ENCODE results near the gene TUBGCP6. TPM values are rescaled to one million over a fixed set of nuclear protein-coding genes. Genes with fewer than 3 reads are reported as not detected.

TUBGCP6 gene, protein sequence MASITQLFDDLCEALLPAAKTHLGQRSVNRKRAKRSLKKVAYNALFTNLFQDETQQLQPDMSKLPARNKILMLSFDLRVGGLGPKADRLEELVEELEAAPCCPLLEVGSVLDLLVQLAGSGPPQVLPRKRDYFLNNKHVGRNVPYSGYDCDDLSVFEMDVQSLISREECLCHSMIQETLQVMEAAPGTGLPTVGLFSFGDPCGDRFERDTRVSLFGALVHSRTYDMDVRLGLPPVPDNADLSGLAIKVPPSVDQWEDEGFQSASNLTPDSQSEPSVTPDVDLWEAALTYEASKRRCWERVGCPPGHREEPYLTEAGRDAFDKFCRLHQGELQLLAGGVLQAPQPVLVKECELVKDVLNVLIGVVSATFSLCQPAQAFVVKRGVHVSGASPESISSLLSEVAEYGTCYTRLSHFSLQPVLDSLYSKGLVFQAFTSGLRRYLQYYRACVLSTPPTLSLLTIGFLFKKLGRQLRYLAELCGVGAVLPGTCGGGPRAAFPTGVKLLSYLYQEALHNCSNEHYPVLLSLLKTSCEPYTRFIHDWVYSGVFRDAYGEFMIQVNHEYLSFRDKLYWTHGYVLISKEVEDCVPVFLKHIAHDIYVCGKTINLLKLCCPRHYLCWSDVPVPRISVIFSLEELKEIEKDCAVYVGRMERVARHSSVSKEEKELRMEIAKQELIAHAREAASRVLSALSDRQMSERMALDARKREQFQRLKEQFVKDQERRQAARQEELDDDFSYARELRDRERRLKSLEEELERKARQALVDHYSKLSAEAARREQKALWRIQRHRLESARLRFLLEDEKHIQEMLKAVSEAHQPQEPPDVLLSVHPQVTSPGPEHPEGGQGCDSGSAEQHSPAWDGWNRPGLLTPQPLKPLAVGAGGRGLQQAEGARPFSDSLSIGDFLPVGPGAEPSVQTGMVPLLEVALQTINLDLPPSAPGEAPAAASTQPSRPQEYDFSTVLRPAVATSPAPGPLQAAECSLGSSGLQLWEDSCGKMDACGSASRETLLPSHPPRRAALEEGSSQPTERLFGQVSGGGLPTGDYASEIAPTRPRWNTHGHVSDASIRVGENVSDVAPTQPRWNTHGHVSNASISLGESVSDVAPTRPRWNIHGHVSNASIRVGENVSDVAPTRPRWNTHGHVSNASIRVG (N-terminal part only)
- total RNA-seq: 56.4 and 57.5 TPM in 2 replicates

DNA sequence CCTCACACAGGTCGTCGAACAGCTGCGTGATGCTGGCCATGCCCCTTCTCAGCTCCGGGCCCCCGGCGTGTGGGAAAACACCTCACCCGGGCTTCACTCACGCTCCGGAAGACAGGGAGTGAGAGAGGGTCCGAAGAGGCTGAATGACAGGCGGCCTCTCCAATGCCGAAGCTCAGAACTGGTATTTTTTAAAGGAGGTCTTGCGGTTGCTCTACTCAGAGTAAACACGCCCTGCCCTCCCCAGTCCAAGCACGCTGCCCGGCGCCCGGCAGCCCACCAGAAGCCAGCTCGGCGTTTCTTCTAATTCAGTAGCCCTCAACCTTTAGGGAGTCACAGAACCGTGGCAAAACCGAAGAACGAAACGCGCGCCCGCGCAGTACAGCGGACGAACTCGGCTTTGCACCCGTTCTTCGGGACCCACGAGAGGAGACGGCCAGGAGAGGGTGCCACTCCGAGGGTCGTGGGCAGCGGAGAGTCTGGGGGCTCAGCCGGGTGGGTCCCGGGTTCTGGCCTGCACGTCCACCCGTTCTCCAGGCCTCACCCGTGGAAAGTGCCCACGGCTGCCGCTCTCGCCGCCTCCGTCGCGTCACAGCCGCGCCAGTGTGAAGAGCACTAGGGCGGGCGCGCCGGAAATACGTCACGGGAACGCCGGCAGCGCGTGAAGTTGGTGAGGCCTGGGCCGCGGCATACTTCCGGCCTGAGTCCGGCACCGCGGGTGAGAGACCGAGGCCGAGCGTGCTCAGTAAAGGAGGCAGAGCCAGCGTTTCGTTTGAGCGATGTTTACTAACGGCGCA lies at the start of gene TUBGCP6:
Gene TUBGCP6, minus strand, starts transcription at position 604 of the 794 bp plus-strand sequence. Its CDS starts 564 bp downstream, at position 40.
- intact Hi-C loops (cut with micrococcal nuclease): loop anchor here (2.0 to 5.0 kb wide), 2 partner anchors 57 to 98 kb away; partner anchors contain the start of genes PPP6R2 and TRABD

DNA sequence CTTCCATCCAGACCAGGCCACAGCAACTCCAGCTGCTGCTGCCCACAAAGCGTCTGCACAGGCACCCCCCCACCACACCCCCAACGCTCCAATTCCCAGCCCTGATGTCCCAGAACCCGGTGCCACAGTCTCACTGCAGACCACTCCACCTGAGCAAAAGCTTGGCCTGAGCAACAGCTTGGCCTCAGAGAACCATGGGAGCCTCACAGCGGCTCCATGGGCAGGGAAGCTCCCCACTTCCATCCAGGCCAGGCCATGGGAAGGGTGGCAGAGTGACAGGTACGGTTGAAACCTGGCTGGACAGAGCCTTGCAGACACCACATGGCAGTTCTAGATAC lies 49.5 kb upstream of the TUBGCP6 start:
- intact Hi-C loops (cut with micrococcal nuclease): no loop called here

DNA sequence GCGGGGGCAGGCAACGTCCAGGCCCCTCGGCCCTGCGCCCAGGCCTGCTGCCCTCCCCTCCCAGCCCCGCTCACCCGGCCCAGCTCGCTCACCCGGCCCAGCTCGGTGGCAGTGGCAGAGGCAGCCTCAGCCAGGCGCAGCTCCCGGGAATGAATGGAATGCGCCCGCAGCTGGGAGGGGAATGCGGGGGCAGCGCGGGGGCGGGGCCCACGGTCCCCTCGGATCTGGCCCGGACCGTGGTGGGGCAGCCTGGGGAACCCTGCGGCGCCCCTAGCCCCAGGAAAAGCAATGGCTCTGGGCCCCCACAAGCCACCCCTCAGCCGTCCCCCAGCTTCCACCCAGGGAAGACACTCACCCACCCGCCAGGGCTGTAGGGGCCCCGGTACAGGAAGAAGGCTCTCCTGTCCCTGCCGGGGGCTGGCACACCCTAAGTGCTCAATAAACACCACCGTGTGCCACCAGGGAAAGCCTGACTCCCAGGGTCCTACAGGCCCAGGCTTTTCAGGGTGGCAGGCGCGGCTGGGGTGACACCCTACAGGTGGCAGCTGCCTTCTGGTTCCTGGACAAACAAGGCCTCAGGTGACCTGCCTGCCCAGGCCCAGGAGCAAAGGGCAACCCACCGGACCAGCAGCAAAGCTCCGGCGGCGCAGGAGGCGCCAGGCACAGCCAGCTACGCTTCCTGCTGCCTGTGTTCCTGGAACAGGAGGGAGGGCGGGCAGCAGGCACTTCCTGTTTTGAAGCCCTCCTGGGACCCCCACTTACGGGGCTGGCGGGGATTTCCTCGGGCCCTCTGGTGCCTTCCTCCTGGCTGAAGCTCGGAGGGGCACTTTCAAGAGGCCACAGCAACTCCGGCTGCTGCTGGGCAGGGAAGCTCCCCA lies 48.9 kb upstream of the TUBGCP6 start:
- intact Hi-C loops (cut with micrococcal nuclease): no loop called here

DNA sequence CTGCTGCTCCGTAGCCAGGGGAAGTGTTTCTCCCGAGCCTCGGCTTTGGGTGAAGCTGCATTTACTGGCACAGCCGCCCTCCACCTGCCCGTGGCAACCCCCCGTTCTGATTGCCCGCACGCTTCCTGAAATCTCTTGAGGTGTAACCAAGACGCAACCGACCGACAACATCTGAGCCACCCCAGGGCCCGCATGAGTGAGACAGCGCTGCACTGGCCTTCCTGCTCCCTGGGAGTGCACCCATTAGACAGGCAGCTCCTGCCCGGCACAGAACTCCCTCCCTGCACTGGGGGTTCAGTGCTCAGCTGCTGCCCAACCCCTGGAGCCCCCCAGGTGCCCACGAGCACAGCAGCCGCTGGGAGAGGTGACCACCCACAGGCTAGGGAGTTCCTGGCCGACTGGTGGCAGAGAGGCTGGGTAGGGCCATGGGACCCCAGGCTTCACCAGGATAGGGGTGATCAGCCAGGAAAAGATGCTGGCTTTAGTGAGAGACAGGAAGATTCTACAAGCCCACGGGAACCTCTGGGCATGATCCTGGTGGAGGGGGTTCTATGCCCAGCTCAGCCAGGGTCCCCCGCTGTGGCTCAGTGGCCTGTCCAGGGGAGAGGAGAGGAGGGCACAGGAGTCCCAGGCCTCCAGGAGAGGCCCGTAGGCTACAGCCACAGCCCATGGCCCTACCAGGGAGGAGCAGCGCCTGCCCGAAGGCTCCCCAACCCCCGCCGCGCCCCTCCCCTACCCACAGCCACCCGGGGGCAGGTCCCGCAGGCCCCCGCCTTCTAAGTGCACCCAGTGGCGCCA lies 48.0 kb upstream of the TUBGCP6 start:
- intact Hi-C loops (cut with micrococcal nuclease): no loop called here

DNA sequence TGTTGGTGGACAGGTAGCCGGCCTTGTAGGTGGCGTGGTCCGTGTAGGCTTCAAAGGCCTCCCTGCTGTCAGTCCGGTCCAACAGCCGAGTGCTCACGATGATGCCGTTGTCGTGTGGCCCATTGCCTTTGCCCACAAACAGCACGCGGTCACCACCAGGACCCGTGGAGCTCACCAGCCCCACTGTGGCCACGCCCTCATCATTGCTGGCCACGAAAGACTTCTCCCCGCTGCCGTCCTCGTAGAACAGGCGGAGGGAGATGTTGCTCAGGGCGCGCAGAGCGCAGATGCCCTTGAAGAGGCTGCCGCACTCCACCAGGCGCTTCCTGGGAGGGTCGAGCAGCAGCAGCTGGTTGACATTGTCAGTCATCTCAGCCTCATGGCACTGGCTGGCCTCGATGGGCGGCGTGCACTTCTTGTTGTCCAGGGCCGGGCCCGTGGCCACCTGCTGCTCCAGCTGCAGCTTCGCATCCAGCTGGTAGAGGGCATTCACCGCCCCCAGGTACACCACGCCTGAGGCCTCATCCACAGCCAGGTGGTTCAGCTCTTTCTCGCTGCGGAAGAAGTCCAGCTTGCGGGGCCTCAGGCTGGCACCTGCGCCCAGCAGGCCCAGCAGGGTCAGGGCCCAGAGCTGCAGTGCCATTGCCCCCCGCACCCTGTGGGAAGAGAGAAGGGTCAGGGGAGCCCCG lies 45.3 kb upstream of the TUBGCP6 start:
- intact Hi-C loops (cut with micrococcal nuclease): no loop called here

DNA sequence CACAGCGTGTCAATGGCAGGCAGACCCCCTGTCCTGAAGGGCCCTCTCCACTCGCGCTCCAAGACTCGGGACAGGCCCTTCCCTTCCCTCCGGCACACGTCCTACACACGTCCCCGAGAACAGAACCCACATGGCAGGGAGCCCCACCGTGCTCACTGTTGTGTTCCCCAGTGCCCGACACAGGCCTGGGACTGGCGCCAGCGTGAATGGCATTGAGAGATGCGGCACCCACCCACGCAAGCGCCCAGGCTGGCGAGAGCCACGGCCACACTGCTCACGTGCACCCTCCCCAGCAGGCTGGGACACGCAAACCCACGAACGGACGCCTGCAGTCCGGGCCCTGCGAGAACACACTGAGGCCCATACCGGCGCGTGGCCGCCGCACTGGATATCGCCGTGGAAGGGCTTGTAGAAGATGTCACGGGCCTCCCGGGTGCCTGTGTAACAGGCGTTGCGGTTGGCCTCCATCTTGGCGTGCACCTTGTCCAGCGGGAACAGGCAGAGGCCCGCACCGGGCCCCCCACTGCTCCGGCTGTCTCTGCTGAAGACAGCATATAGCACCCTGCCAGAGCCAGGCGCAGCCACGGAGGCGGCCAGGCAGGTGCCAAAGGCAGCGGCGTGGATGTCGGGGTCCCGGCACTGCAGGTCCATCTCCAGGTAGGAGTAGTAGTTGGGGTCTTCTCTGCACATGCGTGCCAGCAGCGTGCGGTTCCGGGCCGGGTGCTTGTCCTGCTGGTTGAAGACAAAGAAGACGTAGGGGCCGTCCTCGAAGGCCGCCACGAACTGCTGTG lies 44.5 kb upstream of the TUBGCP6 start:
- intact Hi-C loops (cut with micrococcal nuclease): no loop called here

DNA sequence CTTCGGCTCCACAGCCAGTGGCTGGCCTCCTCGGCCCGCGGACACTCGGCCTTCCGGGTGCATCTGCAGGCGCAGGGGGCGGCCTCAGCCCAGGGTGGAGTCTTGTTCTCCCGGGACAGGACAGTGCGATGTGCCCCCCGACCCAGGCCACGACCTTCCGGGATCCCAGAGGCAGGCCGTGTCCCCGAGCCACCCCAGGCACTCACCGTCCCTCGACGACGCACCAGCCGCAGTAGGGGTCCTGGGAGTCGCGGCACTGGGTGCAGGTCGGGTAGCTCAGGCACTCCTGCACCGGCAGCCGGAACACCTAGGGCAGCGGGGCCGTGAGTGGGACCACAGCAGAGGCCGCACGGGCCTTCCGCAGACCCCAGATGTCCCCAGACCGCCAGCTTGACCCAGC lies 42.9 kb upstream of the TUBGCP6 start:
- intact Hi-C loops (cut with micrococcal nuclease): no loop called here

DNA sequence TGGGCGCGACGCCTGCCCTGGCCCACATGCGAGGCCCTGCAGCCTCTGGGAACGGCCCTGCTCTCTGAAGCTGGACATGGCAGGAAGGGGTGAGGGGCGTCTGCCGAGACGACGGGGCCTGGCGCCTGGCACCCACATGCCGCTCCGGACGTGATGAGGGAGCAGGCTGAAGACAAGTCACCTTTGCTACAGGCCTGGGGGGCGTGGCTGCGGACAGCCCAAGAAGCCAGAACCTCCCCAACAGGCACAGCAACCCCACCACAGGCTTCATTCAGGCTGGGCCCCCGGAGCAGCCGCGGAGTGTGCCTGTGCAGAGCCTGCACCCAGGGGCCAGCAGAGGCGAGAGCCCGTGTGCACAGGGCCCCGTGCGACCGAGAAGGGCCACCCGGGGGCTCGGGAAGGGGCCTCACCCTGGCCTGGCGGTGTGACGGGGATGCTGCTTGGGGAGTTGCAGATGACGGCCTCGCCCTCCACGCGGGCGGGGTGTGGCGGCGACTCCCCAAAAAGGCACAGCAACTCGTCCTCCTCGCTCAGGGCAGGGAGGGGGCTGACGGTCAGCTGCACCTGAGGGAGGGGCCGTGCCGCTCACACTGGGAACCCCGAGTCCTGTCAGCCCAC lies 42.0 kb upstream of the TUBGCP6 start:
- intact Hi-C loops (cut with micrococcal nuclease): no loop called here

DNA sequence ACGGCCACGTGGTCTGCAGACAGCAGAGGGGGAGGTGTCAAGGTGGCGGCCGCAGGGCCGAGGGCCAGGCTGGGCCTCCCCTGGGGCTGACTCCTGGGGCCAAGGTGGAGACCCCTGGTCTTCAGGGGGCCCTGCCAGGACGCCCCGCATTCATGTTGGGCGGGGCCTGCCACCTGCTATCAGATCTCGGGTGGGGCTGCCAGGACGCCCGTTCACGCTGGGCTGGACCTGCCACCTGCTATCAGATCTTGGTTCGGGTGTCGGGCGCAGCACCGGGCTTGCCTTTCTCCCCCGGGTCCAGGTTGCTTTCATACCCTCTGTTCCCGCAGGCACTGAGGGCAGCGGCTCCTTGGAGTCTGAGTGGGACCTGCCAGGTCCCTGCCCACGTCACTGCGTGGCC lies 41.5 kb upstream of the TUBGCP6 start:
- intact Hi-C loops (cut with micrococcal nuclease): no loop called here

DNA sequence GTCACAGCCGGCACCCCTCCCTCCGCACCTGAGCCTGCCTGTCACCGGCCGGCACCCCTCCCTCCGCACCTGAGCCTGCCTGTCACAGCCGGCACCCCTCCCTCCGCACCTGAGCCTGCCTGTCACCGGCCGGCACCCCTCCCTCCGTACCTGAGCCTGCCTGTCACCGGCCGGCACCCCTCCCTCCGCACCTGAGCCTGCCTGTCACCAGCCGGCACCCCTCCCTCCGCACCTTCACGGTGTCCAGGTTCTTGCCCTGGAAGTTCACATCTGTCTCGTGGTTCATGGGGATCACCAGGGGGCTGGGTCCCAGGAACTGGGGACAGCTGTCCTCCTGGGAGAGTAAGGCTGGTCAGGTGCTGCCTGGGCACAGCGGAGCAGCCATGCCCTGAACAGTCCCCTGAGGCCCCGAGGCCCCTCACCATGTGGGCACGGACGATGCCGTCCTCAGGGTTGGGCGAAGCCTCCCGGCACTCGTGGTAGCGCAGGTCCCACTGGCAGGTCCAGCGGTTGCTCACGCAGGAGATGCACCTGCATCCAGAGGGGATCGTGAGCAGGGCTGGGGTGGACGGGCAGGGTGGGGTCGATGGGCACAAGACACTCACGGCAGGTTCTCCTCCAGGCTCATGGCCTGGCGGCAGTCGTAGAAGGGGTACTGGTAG lies 40.9 kb upstream of the TUBGCP6 start:
- intact Hi-C loops (cut with micrococcal nuclease): no loop called here

DNA sequence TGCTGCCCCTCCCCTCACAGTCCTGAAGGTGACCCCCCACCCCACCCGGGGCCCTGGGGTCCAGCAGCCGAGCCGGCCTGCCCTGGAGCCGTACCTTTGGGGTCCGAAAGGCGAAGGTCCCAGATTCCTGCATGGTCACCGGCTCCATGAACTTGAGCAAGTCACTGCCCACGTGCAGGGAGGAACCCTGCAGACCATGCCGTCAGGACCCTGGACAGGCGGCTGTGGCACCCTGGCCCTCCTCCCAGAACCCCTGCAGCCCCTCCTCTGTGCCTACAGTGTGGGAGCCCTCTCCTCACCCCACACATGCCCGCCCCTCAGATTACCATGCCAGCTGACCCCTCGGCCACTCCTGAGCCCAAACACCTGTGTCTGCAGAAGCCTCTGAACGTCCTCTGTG lies 39.7 kb upstream of the TUBGCP6 start:
- intact Hi-C loops (cut with micrococcal nuclease): no loop called here

DNA sequence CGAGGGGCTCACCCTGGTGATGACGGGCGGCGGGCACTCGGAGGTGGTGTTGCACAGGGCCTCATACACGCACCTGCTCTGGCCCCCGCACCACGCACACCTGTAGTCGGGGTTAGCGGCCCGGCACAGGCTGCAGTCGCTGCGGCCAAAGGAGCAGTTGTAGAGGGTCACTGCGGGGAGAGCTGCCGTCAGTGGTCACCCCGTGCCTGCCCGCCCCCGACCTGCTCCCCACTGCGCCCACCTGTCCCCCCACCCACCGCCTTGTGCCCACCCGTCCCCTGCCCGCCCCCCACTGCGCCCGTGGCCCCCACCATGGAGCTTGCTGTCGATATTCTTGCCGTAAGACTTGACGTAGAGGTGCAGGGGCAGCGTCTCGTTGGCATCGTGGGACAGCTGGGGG lies 39.0 kb upstream of the TUBGCP6 start:
- intact Hi-C loops (cut with micrococcal nuclease): no loop called here

DNA sequence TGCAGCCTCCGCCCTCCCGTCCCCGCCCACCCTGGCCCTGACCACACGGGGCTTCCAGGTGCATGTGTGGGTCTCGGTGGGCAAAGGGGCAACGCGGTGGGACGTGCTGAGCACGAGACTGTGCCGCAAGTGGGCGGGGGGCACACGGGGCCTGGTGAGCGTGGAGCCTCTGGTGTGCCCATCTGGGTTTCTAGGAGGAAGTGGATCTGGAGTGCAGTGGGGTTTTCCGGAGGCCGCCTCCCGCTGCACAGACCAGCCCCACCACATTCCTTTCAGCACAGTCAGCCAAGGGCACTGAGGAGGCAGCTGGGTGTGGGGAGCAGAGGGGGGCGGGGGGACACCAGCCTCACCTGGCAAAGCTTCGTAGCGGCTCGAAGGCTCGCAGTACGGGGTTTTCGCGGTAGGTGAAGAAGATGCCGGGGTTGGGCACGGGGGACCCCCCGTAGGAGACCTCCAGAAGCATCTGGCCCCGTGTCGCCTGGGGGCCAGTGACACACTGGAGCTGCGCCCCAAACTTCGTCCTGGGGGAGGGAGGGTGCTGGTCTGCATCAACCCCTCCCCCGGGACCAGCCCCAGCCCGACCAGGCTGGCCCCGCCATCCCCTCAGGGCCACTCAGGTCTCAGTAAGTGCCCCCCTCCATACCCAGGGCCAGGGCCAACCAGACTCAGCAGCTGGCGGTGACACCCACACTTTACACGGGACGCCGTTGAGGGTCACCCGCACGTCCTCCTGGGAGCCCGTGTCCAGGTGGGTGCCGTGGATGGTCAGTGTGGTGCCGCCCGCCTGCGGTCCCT lies 37.7 kb upstream of the TUBGCP6 start:
- intact Hi-C loops (cut with micrococcal nuclease): no loop called here

DNA sequence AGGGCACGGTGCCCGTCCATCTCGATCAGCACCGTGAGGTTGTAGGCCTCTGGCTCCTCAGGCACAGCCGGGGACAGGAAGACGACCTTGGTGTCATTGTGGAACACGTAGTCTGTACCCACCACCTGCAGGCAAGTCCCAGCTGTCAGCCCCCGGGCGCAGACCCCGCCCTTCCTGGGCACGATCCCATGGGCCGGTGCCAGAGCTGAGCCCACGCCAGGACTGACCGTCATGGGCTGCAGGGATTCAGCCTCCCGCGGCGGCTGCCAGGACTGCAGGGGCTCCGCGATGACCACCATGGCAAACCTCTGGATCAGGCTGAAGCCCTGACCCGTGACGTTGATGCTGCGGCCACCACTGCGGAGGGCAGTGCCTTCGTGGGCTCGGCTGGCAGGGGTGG lies 37.1 kb upstream of the TUBGCP6 start:
- intact Hi-C loops (cut with micrococcal nuclease): no loop called here

DNA sequence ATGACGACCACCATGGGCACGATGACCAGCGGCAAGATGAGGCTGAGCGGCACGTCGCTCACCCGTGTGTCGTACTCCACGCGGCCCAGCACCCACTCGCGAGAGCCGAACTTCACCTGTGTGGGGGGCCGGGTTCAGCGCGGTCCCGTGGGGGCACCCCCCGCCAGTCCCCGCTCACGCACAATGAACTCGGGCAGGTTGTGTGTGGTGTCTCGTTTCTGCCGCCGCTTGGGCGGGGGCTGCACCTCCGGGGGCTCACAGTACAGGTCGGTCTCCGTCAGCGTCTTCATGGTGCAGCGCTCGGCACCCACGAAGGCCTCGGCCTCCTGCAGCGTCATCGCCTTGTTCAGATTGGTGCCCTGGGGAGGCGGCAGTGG lies 36.5 kb upstream of the TUBGCP6 start:
- intact Hi-C loops (cut with micrococcal nuclease): no loop called here
